ENCODE measurements around the gene LYRM2.

Gene LYRM2

DNA sequence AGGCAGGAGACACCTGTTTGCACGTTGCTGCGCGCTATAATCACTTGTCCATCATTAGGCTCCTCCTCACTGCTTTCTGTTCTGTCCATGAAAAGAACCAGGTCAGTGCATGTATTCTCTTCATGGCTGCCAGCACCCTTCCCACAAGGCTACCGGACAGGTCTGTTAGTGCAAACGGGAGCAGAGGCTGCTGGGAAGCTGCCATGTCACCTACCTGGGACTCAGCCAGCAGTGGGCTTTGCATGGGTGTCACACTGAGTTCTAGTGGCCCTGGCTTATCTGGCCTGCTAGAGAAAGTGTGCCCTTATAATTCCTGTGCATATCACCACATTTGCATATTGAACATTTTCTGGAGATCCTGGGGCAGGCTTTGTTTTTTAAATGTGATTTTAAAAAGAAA, 24.8 kb downstream of the LYRM2 start:
- no peak for DNase-seq (ENCODE audit: low read depth)
- no peak overlapping the region for H3K4me3 ChIP-seq (ENCODE audit: low read depth, low read length)
- no peak for TF ChIP-seq CTCF (IDR thresholded peaks at IDR 0.05; ENCODE audit: insufficient read depth, low read depth, low read length, missing control alignments)

DNA sequence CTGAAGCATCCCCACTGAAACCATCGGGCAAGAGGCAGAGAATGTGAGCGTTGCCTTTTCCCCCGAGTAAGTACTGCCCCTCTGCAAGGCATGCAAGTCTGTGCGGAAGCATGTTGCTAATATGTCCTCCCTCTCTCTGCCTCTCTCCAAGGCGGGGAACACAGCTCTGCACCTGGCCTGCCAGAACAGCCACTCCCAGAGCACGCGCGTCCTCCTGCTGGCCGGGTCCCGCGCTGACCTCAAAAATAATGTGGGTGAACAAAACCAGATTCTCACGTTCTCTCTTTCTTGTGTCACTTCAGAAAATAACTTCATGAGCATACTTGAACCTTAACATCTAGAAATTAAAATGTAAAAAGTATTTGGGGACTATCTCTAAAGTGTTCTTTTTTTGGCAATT, 26.4 kb downstream of the LYRM2 start:
- TF ChIP-seq CTCF (IDR thresholded peaks at IDR 0.05; ENCODE audit: insufficient read depth, low read depth, low read length, missing control alignments), result no peak
- DNase-seq (ENCODE audit: low read depth), result no peak
- no peak overlapping the region for H3K4me3 ChIP-seq (ENCODE audit: low read depth, low read length)

- TF ChIP-seq CTCF (IDR thresholded peaks at IDR 0.05; ENCODE audit: insufficient read depth, low read depth, low read length, missing control alignments), result no peak
- DNase-seq (ENCODE audit: low read depth), result no peak
- no peak overlapping the region for H3K4me3 ChIP-seq (ENCODE audit: low read depth, low read length)
These were observed 26.9 kb downstream of the LYRM2 start for GRCh38 chr6:89611666-89612065.

DNA sequence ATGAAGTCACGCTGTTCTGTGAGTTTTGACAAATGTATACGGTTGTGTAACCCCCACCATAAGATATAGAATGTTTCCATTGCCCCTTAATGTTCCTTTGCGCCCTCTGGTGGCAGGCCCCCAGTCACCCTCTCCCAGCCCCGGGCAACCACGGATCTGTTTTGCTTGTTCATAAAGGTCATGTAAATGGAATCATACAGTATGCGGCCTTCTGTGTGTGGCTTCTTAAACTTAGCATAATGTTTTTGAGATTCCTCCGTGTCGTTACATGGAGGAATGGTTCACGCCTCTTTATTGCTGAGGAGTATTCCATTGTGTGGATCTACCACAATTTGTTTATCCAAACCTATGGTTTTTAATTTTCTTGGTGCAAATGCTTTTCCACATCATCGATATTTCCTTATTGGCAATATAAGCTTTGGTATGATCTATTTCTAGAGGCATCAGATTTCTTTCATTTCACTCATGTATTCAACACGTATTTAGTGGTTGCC, 28.4 kb downstream of the LYRM2 start:
- peak; percentile 76 for DNase-seq (ENCODE audit: low read depth)
- peak; percentile 91 for TF ChIP-seq CTCF (IDR thresholded peaks at IDR 0.05; ENCODE audit: insufficient read depth, low read depth, low read length, missing control alignments)
- H3K4me3 ChIP-seq (ENCODE audit: low read depth, low read length), result no peak overlapping the region

- H3K4me3 ChIP-seq (ENCODE audit: low read depth, low read length), result no peak overlapping the region
- no peak for TF ChIP-seq CTCF (IDR thresholded peaks at IDR 0.05; ENCODE audit: insufficient read depth, low read depth, low read length, missing control alignments)
- no peak for DNase-seq (ENCODE audit: low read depth)
These were observed 32.7 kb downstream of the LYRM2 start for GRCh38 chr6:89605861-89606260.

DNA sequence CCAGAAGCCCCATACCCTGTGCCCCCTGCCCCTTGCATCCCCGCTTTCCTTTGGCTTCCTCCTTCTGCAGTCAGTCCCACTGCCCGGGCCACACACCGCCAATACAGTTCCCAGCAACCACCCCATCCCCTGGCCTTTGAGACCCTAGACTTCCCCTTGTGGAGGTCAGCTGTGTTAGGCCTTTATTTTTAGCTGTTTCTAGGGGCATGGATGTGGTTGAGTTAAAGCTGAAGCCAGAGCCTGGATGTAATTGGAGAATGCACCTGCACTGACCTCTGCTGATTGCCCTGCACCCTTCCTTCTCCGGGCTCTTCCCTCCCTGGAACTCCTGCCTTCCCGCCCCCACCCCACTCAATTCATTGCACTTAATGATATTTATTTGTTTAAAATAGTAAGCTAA, 33.9 kb downstream of the LYRM2 start:
- no peak for DNase-seq (ENCODE audit: low read depth)
- TF ChIP-seq CTCF (IDR thresholded peaks at IDR 0.05; ENCODE audit: insufficient read depth, low read depth, low read length, missing control alignments), result no peak
- no peak overlapping the region for H3K4me3 ChIP-seq (ENCODE audit: low read depth, low read length)

- no peak for TF ChIP-seq CTCF (IDR thresholded peaks at IDR 0.05; ENCODE audit: insufficient read depth, low read depth, low read length, missing control alignments)
- DNase-seq (ENCODE audit: low read depth), result no peak
These were observed 36.4 kb downstream of the LYRM2 start for GRCh38 chr6:89602166-89602565.

More at GRCh38 chr6:89602166-89602565, 36.4 kb downstream of the LYRM2 start:
- H3K4me3 ChIP-seq (ENCODE audit: low read depth, low read length), result no peak overlapping the region

Measured in GM12865 (cell line).